ENCODE measurements around the gene KEL. TPM values are rescaled to one million over a fixed set of nuclear protein-coding genes. Genes with fewer than 3 reads are reported as not detected.

The KEL gene, protein sequence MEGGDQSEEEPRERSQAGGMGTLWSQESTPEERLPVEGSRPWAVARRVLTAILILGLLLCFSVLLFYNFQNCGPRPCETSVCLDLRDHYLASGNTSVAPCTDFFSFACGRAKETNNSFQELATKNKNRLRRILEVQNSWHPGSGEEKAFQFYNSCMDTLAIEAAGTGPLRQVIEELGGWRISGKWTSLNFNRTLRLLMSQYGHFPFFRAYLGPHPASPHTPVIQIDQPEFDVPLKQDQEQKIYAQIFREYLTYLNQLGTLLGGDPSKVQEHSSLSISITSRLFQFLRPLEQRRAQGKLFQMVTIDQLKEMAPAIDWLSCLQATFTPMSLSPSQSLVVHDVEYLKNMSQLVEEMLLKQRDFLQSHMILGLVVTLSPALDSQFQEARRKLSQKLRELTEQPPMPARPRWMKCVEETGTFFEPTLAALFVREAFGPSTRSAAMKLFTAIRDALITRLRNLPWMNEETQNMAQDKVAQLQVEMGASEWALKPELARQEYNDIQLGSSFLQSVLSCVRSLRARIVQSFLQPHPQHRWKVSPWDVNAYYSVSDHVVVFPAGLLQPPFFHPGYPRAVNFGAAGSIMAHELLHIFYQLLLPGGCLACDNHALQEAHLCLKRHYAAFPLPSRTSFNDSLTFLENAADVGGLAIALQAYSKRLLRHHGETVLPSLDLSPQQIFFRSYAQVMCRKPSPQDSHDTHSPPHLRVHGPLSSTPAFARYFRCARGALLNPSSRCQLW
- under 1 TPM in 1 of 2 donors, not detected in 1; 0.34 TPM for total RNA-seq

DNA sequence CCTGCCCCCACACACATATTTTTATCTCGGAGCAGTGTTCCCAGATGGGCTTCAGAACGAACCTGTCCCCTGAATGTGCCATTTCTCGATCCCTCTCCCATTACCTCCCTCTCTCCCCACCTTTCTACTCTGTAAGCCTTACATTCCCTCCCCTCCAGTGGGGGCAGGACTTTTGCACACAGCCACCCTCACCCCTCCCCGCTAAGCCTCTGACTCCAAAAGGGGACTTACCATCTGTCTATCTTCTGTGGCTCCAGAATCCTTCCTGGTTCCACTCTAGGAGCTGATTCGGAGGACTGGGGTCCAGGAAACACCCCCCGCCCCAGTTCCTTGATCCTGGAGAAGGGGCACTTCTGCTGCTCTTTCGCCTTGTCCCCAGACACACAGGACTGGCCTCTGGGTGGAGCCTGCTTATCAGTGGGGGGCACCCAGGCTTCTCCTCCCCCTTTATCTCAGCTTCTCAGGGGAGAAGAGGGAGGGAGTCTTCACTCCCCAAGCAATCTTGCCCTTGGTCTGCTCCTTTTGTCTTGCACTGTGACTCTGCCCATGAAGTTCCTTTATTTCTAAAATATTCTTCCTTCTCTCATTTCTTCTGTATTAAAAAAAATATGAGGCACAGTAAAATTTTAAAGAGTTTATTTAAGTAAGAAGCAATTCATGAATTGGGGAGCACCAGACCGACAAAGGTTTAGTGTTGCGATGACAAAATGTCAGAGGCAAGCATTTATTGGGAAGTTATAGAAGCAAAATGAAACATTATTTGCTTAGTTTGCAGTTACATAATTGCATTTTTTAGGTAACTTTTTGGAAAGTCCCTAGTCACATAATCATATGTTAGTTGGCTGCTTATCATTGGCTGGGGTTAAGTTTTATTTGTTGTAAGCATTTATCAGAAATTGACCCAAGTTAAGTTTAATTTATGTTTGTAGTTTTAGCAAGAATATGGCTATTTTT lies at the start of gene KEL:
TSS of gene KEL (minus strand) at position 391 of the 954 bp plus-strand sequence. CDS start at position 234, 157 bp downstream.

DNA sequence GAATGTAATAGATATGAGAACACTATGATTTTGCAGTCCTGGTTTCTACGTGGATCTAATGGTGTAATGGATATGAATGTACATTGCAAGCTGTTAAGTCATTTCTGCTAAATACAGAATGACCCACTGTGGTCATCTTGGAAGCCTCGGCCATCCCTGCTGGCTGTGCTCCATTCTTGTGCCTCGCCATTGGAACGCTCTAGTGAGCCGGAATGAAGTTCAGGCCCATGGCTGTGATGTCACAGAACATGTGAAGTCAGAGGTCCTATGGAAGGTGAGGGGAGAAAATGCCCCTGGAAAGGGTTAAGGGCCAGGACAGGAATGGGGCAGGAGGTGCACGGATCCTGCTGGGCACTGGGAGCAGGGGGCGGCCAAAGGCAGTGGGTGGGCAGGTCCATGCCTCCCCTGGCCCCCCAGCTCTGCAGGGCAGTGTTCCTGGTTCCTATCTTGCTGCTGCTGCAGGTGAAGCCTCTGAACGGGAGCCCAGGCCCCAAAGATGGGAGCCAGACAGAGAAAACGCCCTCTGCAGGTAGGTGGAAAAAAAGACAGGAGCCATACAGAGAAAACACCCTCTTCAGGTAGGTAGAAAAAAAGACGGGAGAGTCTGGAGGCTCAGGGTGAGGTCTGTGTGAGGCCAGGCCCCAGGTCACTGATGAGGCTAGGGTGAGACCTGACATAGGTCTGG lies 22.8 kb downstream of the KEL start, which contains the start of gene LLCFC1:
TSS of gene LLCFC1 (plus strand) at position 259 of the 685 bp plus-strand sequence. CDS start at position 397, 138 bp downstream.

DNA sequence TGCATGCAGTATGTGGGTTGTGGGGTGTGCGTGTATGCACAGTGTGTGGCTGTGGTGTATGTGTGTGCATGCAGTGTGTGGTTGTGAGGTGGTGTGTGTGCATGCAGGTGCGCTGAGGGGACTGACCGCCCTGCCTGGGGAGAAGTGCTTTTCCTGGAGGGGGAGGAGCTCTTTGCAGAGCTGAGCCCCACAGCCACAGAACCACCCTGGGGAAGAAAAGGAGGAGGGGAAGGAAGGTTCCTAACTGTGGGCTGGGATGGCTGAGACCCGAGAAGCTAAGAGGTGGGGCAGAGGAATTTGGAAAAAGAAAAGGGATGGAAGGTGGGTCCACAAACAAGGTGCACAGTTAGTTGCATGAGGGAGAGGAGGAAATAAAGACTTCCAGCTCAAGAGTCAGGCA lies 28.5 kb downstream of the KEL start, which contains the start of gene TRPV5:
TSS of gene TRPV5 (minus strand) at position 123 of the 400 bp plus-strand sequence. CDS start 287 bp downstream, outside the sequence.

Other genes with a start within 250 kb of the KEL start
- not detected for gene PRSS1, start 212.9 kb downstream of the KEL start, total RNA-seq
- not detected for gene PRSS2, start 191.4 kb downstream of the KEL start, total RNA-seq
- under 1 TPM; under 0.01 to 0.34 TPM for gene EPHB6, start 107.3 kb downstream of the KEL start, total RNA-seq
- gene TRPV6, start 76.6 kb downstream of the KEL start, total RNA-seq = not detected
- gene TRPV5, start 28.6 kb downstream of the KEL start, total RNA-seq = not detected
- not detected for gene LLCFC1, start 22.9 kb downstream of the KEL start, total RNA-seq
- under 1 TPM in 1 of 2 donors, not detected in 1; 0.34 TPM for gene OR9A2, start 64.8 kb upstream of the KEL start, total RNA-seq
- not detected for gene OR6V1, start 90.0 kb upstream of the KEL start, total RNA-seq
- not detected for gene PIP, start 169.7 kb upstream of the KEL start, total RNA-seq
- gene TAS2R39, start 221.1 kb upstream of the KEL start, total RNA-seq = not detected